Stimulated activated CD8-positive, alpha-beta memory T cell treated with anti-CD3 and anti-CD28 coated beads, Interleukin-15, amount 100 ng/mL, for 4 hours (primary cell): Measurements from ENCODE around the gene TRPM3.

Experiments used
- DNase-seq, 2 donors: peaks; one replicate each; pipeline ENCODE4 v3.0.0-alpha.2; 2020; ENCODE audit warnings: low read depth in 2 of 2

TRPM3 gene

DNA sequence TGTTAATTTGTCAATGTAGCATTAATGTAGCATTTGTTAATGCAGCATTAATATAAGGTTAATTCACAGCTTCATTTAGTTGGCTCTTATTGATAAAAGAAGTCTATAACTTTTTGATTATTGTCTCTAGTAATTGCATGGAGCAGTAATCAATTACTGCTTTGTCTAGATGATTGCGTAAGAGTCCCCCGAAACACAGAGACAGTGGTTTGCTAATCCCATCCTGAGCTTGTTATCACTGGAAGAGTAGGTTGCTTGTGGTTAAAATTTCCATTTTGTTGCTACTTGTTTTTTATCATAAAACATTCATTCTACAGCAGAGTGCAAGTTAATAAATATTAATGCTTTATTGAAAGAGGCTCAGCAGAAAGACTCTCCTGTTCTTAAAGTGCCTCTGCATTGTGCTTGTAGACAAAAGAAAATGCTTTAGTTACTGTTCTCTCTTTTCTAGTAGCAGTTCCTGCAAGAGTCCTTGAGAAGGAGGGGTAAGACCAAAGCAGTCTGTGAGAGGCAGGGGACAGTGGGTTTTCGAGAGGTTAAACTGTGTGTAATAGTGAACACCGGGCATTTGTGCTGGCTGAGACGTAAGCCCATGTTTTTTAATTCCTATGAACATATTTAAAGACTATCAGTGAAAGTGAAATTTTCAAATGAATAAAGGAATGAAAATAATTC is 291.7 kb downstream of the TRPM3 start:
- no peak for DNase-seq

DNA sequence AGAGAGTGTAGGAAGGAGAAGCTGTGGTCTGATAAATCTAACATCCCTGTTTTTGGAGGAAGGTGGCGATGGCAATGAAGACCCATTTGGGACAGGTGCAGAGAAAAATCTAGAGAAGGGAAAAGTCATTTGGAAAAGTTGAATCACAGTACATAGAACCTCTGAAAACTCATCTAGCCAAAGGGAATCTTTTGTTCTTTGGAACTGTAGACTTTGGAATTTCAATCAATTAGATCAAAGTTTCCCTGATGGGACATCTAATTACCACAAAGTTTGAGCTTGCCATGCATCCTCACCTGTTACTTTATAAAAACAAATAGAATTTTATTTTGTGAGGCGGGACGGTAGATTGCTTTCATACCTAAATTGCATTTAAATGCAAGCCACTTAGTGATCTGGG is 294.9 kb downstream of the TRPM3 start:
- DNase-seq: no peak

DNA sequence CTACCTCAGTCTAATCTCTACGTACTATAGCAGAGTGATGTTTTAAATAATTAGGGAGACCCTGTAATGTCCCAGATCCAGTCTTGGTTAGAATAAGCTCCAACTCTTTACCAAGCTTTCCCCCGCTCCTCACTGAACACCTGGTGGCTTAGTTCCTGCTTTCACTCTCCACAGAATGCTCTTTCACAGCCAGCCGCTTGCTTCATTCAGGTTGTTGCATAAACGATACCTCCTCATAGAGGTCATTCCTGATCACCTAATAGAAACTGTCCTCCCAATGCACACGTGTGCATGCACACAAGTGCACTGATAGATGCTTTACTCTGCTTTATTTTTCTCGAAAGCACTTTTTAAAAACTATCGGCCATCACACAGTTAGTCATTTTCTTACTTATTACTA is 298.1 kb downstream of the TRPM3 start:
- no peak for DNase-seq

DNA sequence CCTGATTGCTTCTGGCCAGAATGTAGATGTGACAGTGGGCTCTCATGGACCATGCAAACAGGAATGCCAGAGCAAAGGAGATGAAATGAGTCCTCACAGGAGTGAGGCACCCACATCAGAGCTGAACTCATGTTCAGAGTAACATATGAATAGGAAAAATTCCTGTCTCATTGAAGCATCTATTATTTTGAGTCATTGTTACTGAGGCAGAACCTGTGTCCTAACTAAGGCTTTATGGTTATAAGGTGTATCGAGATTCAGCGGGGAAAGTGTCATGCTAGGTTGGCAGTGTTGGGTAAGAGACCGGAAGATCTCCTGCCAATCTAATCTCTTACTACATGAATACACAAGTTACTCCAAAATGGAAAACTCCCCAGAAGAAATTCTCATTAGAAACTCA is 304.1 kb downstream of the TRPM3 start:
- DNase-seq: no peak

DNA sequence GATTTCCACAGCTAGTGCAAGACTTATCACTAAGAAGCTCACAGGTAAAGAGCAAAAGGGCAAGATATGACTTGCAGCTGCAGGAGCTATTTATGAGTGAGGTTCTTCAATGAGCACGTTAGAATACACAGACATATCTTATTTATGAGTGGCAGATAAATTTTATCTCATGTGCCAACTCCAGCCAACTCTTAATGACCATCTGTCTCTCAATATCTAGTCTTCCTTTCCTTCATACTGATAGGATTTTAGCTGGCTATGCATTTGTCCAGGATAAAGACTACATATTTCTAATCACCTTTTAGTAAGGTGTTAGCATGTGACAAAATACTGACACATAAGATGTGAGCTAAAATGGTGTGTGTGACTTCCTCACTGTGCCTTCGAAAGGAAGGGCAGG is 304.5 kb downstream of the TRPM3 start:
- no peak for DNase-seq

DNA sequence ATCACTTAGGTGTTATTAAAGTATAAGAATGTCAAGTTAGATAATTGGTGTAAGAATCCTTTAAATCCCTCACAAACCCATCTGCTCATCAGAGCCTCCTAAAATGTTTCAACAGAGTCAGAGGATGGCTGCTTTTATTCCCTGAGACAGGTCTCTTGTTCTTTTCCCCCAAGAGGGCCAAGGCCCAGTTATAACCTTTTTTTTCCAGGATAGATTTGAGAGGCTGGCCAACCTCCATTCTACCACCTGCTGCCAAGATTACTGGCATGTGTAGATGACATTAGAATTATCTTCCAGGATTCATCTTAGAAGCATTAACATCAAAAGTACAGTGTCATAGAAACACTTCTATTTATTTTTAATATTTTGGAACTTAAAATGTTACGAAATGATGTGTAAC is 305.1 kb downstream of the TRPM3 start:
- no peak for DNase-seq

DNA sequence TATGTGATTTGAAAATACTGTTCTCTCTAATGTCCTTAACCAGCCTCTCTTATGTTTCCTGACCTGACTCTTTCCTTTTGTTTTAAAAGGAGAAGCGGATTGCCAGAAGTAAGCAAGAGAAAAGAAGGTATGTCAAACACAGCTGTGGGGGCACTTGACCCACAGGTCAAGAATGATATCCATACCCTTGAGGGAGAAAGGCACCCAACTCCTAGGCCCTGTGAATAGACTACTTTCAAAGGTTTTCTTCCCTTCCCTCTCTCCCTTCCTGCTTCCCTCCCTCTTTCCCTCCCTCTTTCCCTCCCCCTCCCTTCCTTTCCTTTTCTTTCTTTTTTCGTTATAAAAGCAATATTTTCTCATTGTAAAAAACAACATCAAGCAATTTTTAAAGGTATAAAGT is 306.8 kb downstream of the TRPM3 start:
- DNase-seq: no peak

DNA sequence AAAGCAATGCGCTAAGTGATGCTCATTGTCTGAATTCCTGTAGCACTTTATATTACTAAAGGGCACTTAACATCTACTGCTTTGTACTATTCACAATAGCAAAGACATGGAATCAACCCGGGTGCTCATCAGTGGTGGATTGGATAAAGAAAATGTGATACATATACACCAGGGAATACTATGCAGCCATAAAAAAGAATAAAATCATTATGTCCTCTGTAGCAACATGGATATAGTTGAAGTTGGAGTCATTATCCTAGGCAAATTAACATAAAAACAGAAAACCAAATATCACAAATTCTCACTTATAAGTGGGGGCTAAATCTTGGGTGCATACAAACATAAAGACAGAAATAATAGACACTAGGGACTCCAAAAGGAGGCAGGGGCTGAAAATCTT is 308.3 kb downstream of the TRPM3 start:
- no peak for DNase-seq

DNA sequence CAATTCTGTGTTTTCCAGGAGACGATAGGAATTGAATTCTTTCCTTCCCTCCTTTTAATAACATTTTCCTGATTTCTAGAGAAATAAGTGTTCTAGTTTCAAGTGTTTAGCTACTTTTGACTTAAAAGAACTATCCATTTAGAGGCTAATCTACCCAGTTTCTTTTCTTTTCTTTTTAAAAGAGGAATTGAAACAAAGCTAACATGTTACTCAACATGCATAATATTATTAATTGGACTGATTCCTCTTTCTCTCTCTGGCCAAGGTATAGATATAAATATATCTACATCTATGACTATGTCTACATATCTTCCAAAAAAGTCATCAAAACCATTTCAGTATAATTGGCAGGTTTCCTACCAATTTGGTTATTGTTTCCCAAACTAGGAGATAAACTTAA is 309.8 kb downstream of the TRPM3 start:
- DNase-seq: no peak

DNA sequence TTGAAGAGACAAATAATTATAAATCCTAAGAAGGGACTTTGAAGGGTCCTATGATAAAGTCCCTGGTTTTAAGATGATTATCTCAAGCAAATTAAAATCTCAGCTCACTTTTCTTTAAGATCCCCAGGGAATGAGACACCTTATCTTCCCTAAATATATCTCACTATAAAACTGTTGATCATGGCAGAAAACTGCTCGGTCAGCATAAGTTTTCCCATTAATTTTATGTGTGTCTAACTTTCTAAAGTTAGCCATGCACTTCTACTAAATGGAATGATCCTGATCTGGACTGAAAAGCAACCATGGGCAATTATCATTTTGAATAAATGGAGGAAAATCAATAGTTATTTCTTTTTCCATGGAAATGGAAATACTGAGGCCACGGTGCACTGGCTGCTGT is 314.5 kb downstream of the TRPM3 start:
- DNase-seq: no peak

DNA sequence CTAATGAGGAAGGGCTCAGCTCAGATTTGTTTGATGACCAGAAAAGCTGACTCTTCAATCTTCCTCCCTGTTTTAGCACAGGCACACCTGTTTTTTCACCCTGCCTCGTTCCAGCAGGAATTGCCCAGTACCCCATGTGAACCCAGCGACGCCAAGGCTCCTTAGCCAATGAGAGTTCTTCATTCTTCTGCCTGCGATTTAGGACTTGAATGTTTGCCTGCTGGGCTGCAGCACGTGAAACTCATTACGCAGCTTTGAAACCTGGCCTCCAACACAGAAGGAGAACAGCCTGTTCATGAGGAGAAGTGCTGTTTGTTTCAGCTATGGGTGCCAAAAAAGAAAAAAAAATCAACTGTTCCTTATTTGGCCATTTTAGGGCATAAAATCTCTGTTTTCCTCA is 315.5 kb downstream of the TRPM3 start:
- no peak for DNase-seq

DNA sequence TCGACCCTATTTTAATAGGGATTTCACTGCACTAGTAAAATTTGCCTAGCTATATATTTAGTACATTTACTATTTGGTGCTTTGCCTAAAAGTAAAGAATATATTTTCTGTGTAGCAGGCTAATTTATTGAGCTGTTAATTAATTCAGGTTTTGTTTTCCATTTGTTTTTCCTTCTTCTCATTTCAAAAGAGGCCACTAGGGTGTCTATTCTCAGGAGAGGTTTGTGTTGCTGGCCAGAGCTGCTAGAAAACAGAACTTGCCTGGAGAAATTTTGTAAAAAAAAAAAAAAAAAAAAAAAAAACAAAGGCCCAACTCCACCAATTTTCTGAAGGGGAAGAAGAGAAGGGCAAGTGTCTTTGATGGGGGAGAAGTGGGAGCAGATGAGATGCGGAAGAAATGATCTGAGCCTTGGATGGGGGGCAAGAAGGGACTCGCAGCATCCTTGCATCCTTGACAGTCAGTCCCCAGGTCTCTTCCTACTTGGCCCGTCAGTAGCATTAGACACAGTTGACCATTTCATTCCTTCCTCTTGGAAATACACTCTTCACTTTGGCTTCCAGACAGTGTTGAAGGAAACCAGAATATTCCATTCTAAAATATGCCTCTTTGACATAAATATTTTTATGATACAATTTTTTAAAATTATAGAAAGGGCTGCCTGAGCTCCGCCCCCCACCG is 318.5 kb downstream of the TRPM3 start:
- DNase-seq: no peak

DNA sequence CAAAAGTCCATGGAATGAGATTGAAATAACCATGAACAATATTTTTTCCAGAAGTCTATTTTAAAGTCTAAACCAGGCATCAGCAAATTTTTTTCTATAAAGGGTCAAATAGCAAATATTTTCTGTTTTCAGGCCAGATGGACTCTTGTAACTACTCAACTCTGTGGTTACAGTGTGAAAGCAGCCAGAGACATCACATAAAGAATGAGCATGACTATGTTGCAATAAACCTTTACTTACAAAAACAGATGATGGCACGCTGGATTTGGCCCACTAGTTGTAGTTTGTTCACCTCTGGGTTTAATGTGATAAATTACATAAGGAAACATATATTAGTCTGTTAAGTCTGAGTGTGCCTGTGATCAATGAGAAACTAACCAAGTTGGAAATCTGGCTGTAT is 319.2 kb downstream of the TRPM3 start:
- no peak for DNase-seq

DNA sequence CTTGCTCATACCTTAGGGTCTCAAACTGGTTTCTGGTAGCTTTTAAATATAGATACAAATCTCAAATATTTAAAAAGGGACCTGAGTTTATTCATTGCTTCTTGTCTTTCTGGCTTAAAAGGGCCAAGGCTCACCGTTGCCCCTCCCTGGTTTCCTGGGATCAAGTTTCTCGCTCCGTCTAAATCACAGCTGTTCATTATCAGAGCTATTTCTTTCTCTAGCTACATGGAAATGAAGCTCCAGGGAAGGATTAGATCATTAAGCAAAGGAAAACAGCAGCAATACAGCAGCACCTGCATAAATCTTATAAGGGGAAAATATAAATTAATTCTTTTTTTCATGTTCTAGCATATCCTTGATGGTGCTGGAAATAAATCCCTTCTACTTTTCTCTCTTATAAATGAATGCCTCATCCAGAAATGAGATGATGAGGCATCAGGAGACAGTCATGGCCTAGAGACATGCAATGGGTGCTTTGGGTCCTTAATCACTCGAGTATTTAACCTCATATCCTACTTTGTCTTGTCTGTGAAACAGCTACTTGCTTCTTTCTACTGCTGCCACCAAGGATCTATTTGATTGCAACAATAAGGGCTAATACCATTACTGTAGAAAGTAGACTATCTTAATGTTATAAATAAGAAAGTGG is 320.1 kb downstream of the TRPM3 start:
- no peak for DNase-seq

DNA sequence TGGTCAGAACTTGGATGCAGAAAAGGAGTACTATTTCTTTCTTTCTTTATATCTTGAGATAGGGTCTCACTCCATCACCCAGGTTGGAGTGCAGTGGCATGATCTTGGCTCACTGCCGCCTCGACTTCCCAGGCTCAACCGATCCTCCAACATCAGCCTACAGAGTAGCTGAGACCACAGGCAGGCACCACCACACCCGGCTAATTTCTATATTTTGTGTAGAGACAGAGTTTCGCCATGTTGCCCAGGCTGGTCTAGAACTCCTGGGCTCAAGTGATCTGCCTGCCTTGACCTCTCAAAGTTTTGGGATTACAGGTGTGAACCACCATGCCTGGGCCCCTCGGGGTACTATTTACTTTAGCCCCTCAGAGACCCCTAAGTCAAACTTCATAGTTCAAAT is 323.4 kb downstream of the TRPM3 start:
- DNase-seq: no peak

DNA sequence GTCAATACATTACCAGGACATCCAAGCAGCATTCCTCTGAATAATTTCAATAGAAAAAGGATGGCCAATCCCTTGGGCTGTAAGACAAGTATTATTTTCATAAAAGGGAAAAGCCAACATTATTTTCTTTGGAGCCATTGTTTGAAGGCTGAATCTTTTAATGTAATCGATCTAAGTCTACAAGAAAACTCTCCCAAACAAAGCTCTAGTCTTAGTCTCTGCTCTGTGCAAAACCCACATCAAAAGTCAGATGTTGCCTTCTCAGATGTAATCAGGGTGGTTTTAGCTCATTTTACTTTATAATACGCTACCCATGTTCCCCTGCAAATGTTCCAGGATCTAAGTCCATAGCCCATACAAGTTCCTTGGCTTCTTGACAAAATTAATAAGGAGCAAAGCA is 325.6 kb downstream of the TRPM3 start:
- DNase-seq: no peak

DNA sequence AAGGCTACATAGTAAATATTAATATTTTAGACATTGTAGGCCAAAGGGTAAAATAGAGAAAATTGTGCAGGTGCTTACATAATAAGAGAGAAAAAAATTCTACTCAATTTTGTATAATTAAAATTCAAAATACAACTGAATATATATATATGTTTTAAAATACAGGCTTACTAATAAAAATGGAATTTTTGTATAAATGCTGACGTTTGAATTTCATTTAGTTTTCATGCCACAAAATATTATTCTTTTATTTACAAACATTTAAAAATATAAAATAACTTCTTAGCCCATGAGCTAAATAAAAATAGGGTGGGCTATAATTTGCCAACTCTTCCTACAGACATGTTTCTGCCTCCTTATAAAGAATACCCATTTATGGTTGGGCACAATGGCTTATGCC is 328.6 kb downstream of the TRPM3 start:
- DNase-seq: no peak

DNA sequence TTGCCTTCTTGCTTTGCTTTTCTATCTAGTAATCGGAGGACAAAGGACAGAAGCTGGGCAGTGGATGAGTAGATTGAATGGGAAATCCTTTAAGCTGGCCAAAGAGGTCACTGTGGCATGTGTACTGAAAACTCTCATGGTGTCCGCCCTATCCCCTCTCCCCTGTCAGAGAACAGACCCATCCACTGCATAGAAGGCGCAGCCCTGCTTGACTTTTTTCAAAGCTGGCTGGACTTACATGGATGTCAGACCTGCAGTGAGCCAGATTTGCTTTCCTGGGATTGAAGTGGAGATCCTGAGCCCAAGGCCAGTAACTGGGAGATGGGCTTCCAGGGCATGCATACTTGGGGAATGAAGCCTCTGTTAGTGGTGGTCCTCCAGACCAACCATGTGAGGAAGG is 329.5 kb downstream of the TRPM3 start:
- no peak for DNase-seq

DNA sequence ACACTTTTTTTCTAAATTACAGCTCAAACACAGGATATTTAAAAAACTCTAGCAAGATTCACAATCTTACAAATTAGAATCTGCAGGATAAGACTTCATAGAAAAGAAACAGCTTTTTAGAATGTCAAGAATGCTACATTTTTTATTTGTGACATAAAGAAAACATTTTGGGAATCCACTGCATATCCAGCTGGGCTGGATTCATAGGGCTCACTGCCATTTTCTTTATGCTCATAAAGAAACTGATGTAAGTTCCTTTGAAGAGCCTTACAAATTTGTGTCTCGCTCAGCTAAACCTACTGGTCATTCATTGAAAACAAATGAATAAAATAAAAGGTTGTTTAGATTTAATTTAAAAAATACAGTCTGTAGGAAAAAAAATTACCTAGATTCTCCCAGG is 332.3 kb downstream of the TRPM3 start:
- no peak for DNase-seq

DNA sequence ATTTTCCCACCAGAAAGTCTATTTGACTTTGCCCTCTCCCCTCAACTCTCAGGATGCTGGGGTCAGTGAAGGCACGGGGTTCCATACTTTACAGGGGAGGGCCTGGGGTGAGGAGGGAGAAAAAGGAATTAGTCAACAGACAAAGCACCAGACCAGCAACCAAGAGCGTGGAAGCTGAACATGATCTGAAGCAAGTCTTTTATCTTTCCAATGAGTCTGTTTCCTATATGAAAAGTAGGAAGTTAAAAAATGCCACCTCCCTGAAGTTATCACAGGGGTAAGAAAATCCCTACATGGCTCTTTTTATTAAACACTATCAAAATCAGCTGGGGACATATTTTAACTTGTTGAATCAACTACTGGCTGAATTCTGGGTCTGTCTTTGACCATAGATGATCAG is 337.0 kb downstream of the TRPM3 start:
- DNase-seq: no peak

DNA sequence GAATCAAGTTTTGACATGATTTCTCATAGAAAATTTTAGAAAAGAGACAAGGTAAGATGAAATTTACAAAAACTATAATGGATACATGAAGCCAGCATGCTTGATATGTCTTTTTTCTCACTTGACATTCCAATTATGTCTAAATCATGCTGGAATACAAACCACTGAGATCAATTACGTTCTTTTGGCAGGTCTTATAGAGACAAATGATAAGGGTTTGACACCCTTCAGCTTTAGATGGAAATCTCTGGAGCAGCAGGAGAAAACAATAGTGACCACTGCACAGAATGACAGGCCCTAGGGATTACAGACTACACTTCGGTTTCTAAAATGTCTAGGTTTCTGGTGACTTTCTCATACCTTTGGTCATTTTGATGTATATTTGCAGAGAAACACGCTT is 342.9 kb downstream of the TRPM3 start:
- DNase-seq: no peak

DNA sequence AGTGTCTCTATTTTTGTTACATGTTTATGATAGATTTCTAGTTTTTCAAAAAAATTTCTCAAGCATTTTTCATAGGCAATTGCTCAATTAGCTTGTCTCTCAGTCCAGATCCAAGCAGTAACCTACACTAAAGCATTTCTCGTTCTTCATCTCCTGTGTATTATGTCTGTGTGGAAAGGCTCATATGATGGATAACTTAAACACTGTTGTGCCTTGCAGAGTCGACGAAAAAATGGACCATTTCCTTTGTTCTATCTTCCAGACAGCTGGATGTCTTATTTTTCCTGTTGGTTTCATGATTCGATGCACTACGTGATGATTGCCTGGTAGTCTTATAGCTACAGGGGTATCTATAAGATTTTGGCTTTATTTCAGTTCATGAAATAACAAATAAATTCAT is 347.8 kb downstream of the TRPM3 start:
- no peak for DNase-seq

DNA sequence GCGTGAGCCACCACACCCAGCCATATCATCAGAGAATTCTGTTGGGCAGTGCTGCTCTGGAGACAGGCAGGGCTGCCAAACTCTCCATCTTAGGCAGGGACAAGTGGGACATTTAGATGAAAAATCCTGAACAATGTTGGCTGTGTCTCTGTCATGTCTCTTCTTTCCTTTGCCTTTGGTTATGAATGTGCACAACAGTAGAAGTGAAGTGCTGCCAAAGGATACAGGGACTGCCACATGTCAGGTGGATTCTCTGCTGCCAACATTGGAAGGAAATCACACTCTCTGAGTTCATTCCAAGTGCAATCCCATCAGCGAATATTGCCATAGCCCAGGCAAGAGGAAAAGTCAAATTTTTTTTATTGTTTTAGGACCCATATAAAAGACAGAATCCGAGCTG is 348.8 kb downstream of the TRPM3 start:
- no peak for DNase-seq

DNA sequence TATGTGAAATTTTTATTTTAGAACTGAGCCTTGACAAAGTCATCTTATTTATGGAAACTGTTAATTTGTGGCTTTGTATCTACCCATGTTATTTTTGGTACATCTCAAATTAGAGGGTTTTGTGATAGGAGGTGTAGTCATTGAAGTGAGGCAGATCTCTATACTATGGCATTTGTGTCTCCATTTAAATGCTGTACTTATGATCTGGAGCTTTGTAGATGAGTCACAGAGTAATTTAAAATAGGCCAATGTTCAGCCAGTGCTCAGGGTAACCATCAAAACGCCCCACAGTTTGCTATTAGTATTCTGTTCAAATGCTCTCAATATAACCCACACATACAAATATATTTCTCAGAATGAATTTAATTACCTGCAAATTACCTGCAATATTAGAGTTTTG is 355.5 kb downstream of the TRPM3 start:
- no peak for DNase-seq
